C4-2B (cell line): ENCODE measurements around the gene DBH.
"Not testable (repeated sequence)": the region's sequence is repeated elsewhere in the genome, so short reads cannot be mapped to it uniquely, and the experiment has no call there.

ENCODE experiments used
- H3K27ac ChIP-seq: fragments of 450-650 bp; 2 replicates; pipeline ENCODE4 v1.5.1; 2017
- ZFX ChIP-seq: fragments of 450-650 bp; IDR thresholded peaks from 2 replicates; pipeline ENCODE4 v1.6.1; 2017
- TF ChIP-seq, protein P1 (sequence below): fragments of 450-650 bp; conservative IDR thresholded peaks from 2 replicates; pipeline ENCODE4 v1.5.1; 2017; ENCODE audit warnings: mild to moderate bottlenecking

DBH gene

DNA sequence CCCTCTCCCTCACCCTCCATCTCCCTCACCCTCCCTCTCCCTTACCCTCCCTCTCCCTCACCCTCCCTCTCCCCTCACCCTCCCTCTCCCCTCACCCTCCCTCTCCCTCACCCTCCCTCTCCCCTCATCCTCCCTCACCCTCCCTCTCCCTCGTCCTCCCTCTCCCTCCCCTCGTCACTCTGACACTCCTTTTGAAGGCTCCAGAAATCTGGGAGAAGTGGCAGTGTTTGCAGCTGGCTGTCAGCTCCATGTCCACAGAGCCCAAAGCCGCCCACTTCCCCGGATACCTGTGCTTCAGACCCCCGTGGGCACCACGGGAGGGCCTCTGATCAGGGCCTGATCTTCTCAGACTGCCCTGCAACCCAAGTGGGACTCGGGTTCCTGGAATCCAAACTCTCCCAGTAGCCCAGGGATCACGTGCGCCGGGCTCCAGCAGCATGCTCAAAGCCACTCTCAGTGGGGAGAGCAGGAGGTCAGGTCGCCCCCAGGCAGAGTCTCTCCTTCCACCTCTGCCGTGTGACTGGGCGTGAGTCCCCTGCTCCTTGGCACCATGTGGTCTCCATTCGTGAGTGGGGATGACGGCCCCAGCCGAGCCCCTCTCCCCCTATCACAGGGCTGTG is 33.1 kb downstream of the DBH start:
- H3K27ac ChIP-seq: no peak overlapping the region
- TF ChIP-seq, protein P1, sequence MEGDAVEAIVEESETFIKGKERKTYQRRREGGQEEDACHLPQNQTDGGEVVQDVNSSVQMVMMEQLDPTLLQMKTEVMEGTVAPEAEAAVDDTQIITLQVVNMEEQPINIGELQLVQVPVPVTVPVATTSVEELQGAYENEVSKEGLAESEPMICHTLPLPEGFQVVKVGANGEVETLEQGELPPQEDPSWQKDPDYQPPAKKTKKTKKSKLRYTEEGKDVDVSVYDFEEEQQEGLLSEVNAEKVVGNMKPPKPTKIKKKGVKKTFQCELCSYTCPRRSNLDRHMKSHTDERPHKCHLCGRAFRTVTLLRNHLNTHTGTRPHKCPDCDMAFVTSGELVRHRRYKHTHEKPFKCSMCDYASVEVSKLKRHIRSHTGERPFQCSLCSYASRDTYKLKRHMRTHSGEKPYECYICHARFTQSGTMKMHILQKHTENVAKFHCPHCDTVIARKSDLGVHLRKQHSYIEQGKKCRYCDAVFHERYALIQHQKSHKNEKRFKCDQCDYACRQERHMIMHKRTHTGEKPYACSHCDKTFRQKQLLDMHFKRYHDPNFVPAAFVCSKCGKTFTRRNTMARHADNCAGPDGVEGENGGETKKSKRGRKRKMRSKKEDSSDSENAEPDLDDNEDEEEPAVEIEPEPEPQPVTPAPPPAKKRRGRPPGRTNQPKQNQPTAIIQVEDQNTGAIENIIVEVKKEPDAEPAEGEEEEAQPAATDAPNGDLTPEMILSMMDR: no peak
- TF ChIP-seq ZFX: no peak

DNA sequence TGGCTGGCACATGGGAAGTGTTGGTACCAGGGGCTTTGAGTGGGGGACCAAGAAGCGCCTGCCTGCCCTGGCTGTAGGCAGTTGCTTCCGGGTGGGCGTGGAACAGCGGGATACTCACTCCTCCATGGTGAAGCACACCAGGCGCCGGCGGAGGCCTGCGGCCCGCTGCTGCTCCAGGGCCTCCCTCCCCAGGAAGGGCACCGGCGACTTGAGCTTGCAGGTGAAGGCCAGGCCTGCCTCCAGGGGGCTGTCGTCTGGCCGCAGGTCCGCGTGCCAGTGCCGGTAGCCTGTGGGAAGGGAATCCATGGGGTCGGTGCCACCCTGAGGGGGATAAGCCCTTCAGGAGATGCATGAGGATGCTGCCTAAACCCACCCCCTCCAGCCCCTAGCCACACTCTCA is 34.3 kb downstream of the DBH start:
- TF ChIP-seq, protein P1: no peak
- TF ChIP-seq ZFX: no peak
- H3K27ac ChIP-seq: no peak overlapping the region

DNA sequence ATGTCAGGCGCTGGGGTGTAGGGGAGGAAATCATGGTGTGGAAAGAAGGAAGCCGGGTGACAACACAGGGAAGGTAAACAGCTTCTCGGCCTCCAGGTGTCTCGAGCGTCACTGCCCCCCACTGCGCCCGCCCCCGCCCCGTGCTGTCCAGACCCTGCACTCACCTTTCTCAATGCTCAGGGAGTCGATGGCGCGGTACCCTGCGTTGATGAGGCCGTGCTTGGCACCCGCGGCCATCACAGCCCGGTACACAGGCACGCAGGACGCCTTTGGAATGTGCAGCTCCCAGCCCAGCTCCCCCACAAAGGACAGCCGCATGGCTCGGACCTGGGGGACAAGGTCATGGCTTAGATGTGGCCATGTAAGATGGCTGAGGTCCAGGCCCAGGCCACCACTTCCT is 35.2 kb downstream of the DBH start:
- H3K27ac ChIP-seq: no peak overlapping the region
- TF ChIP-seq ZFX: no peak
- TF ChIP-seq, protein P1: no peak

DNA sequence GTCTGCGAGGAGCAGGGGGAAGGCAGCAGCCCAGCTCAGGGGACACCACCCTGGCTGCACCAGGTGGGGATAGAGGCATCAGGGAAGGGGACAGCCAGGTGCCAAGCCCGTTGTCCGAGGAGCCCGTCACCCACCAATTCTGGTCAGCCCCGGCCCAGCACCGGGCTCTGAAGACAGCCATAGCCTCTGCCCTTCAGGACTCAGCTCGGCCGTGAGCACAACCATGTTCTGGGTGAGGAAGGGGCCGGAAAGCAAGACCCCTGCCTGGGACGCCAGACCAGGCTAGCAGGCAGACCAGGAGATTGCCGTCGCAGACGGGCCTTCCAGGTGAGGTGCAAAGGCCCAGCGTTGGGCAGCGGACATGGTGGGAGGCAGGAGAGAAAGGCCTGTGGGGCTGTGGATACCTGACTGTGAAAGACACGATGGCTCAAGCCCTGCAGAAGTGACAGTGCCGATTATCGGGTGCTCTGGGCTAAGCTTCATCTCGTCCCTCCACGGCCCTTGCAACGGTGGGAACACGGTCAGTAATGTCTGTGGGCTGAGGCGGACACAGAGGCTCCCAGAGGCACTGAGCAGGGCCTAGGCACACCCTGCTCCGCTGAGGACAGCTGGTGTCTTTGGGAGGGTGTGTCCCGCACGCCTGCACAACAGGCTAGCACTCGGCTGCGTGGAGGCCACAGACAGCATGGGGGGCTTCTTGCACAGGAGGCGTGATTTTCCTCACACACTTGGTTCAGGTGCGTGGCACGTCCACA is 36.5 kb downstream of the DBH start:
- H3K27ac ChIP-seq: no peak overlapping the region
- TF ChIP-seq, protein P1: no peak
- TF ChIP-seq ZFX: no peak

DNA sequence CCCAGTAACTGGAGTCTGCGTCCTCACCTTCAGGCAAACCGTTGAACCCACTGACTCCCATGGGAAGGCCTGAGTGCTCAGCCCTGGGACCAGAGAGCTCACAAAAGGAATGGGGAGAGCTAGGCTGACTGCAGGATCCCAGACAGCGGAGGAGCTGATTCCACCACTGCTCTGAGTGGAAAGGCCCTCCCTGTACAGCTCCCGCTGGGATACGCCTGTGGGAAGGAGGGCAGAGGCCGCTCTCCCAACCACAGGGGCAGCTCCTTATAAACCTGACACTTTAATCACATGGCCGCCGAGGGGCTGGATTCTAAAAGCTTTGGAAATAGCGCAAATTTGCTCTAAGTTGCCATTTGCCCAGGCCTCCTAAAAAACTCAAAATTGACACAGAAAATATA is 37.1 kb downstream of the DBH start:
- H3K27ac ChIP-seq: no peak overlapping the region
- TF ChIP-seq, protein P1: no peak
- TF ChIP-seq ZFX: no peak

DNA sequence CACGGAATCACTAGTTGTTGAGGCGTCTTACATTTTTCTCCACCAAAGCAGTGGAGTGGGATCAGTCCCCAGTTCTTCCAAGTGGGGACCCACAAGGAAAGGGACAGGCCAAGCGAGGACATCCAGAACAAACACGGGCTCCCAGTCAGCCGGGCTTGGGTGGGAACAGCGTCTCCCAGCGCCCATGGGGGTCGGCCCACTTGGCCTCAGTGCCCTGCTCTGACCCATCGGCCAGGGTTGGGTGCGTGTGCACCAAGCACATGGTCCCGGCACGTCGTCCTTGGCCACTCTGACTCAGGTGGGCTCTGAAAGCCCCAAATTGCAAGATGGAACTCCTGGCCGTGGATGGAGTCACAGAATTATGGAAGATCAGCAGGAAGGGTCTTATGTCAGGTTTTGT is 37.9 kb downstream of the DBH start:
- TF ChIP-seq, protein P1: no peak
- no peak for TF ChIP-seq ZFX
- H3K27ac ChIP-seq: no peak overlapping the region

DNA sequence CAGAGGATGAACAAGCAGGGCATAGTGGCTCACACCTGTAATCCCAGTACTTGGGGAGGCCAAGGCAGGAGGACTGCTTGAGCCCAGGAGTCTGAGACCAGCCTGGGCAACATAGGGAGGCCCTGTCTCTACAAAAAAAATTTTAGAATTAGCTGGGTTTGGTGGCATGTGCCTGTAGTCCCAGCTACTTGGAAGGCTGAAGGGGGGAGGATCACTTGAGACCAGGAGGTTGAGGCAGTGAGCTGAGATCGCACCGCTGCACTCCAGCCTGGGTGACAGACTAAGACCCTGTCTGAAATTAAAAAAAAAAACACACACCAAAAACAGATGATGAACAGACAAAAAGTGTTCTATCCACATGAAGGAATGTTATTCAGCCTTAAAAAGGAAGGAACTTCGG is 39.6 kb downstream of the DBH start:
- not testable (repeated sequence) for H3K27ac ChIP-seq

DNA sequence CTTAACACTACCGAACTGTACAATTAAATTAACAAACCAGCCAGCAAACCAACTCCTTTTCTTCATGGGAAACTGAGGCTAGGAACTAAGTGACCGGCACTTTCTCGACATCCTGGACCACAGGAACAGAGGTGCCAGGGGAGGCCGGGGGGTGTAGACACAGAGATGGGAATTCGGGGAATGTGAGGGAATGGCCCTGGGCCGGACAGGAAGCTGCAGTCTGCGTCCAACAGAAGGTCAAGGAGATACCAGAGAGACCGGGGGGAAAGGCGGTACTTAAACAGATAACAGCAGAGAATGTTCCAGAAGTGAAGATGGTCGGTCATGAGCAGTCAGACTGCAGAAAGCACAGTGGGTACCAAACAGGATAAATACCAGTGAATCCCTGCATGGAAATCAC is 40.3 kb downstream of the DBH start:
- no peak for TF ChIP-seq ZFX
- H3K27ac ChIP-seq: no peak overlapping the region
